SU-DHL-6 (cell line): Measurements from ENCODE around the gene DIPK1A.

Source experiments
- EZH2phosphoT487 ChIP-seq: fragments of 200-600 bp; sonication (generic), shearing (Covaris generic); conservative IDR thresholded peaks from 2 replicates; pipeline ENCODE4 v1.6.1; 2018; ENCODE audit warnings: mild to moderate bottlenecking, antibody characterized with exemption, low read length, moderate library complexity, mixed read lengths
- TF ChIP-seq, protein P1 (sequence below): fragments of 200-600 bp; sonication (generic); IDR thresholded peaks from one replicate; pipeline ENCODE4 v1.5.1; 2017; ENCODE audit warnings: antibody characterized with exemption, mild to moderate bottlenecking, low read length, moderate library complexity; ENCODE audit not compliant: insufficient read depth, poor library complexity, severe bottlenecking

DNA sequence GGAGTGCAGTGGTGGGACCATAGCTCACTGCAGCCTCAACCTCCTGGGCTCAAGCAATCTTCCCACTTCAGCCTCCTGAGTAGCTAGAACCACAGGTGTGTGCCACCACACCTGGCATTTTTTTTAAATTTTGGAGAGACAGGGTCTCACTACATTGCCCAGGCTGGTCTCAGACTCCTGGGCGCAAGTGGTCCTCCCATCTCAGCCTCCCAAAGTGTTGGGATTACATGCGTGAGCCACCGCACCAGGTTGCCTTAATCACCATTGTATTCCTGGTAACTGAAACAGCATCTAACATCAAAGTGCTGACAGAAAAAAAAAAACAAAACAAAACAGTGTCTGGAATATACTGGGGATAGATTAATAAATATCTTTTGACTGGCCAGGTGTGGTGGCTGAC is 111.2 kb downstream of the DIPK1A start:
- TF ChIP-seq, protein P1, sequence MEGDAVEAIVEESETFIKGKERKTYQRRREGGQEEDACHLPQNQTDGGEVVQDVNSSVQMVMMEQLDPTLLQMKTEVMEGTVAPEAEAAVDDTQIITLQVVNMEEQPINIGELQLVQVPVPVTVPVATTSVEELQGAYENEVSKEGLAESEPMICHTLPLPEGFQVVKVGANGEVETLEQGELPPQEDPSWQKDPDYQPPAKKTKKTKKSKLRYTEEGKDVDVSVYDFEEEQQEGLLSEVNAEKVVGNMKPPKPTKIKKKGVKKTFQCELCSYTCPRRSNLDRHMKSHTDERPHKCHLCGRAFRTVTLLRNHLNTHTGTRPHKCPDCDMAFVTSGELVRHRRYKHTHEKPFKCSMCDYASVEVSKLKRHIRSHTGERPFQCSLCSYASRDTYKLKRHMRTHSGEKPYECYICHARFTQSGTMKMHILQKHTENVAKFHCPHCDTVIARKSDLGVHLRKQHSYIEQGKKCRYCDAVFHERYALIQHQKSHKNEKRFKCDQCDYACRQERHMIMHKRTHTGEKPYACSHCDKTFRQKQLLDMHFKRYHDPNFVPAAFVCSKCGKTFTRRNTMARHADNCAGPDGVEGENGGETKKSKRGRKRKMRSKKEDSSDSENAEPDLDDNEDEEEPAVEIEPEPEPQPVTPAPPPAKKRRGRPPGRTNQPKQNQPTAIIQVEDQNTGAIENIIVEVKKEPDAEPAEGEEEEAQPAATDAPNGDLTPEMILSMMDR = no peak
- TF ChIP-seq EZH2phosphoT487 = no peak
